A673 (cell line): Measurements from ENCODE around the gene CFAP61.

ENCODE experiments used
- CTCF ChIP-seq: fragments of 300-800, 200-600 bp; sonication (generic); conservative IDR thresholded peaks from 2 replicates; pipeline ENCODE4 v1.5.1; 2017; ENCODE audit warnings: low read depth, mild to moderate bottlenecking, antibody characterized with exemption, low read length, moderate library complexity, mixed read lengths
- EZH2 ChIP-seq: fragments of 200-600 bp; sonication (generic); IDR thresholded peaks from 2 replicates; pipeline ENCODE4 v1.6.1; 2017; ENCODE audit warnings: borderline replicate concordance, low read depth, mild to moderate bottlenecking, mixed read lengths, antibody characterized with exemption, low read length; ENCODE audit not compliant: poor library complexity, severe bottlenecking

- TF ChIP-seq EZH2: no peak
- TF ChIP-seq CTCF: no peak
Observed at GRCh38 chr20:20089939-20090338, 37.6 kb downstream of the CFAP61 start.
